Keratinocyte (primary cell): ENCODE data around the gene KLC3. TPM values are rescaled to one million over a fixed set of nuclear protein-coding genes. Genes with fewer than 3 reads are reported as not detected.

Experiments used
- DNase-seq: peaks from one replicate; pipeline ENCODE4 v3.0.0-alpha.2; 2011; ENCODE audit warnings: low read depth, missing footprints, low spot score
- FAIRE-seq: peaks from 2 replicates; lab custom pipeline; 2011; peaks lifted over from hg19 to GRCh38; lab: Jason Lieb, UNC
- H2AFZ ChIP-seq: 2 replicates; pipeline ENCODE4 v1.6.0; 2012; ENCODE audit warnings: low read length, control low read depth, inconsistent platforms; ENCODE audit not compliant: control insufficient read depth
- H3K27ac ChIP-seq: 2 replicates; pipeline ENCODE4 v1.5.1; 2011; ENCODE audit warnings: low read length; ENCODE audit not compliant: control insufficient read depth, insufficient read depth
- H3K27me3 ChIP-seq: 3 replicates; pipeline ENCODE4 v1.6.0; 2011; ENCODE audit warnings: low read length; ENCODE audit not compliant: control insufficient read depth, insufficient read depth; ENCODE audit errors: extremely low read depth
- H3K36me3 ChIP-seq, 2 experiments: 2 replicates in 1 of 2; 3 replicates in 1 of 2; pipeline ENCODE4 v1.5.1; 2011; ENCODE audit warnings: low read length in 2 of 2, mild to moderate bottlenecking in 1 of 2; ENCODE audit not compliant: control insufficient read depth in 2 of 2, insufficient read depth in 2 of 2; ENCODE audit errors: extremely low read depth in 1 of 2
- H3K4me1 ChIP-seq: 3 replicates; pipeline ENCODE4 v1.5.1; 2011; ENCODE audit warnings: low read length; ENCODE audit not compliant: control insufficient read depth, insufficient read depth; ENCODE audit errors: extremely low read depth
- H3K4me2 ChIP-seq: 3 replicates; pipeline ENCODE4 v1.6.0; 2011; ENCODE audit warnings: low read depth, low read length; ENCODE audit not compliant: control insufficient read depth, insufficient read depth; ENCODE audit errors: extremely low read depth
- H3K4me3 ChIP-seq, 3 experiments: fragments of 200-600 bp in 1 of 3; sonication (generic) in 1 of 3; 2 replicates in 2 of 3; 3 replicates in 1 of 3; pipeline ENCODE4 v1.5.1; 2011 to 2016; ENCODE audit warnings: low read length in 3 of 3, mild to moderate bottlenecking in 3 of 3, control low read depth in 2 of 3, inconsistent platforms in 1 of 3, low read depth in 1 of 3, mixed read lengths in 1 of 3, mixed run types in 1 of 3, moderate library complexity in 1 of 3; ENCODE audit not compliant: control insufficient read depth in 2 of 3, insufficient read depth in 2 of 3; ENCODE audit errors: extremely low read depth in 1 of 3
- H3K79me2 ChIP-seq: 2 replicates; pipeline ENCODE4 v1.6.0; 2012; ENCODE audit warnings: low read length; ENCODE audit not compliant: control insufficient read depth, insufficient read depth
- H3K9ac ChIP-seq: 3 replicates; pipeline ENCODE4 v1.6.0; 2011; ENCODE audit warnings: low read length; ENCODE audit not compliant: control insufficient read depth, insufficient read depth; ENCODE audit errors: extremely low read depth
- H3K9me1 ChIP-seq: 3 replicates; pipeline ENCODE4 v1.6.0; 2011; ENCODE audit warnings: low read length; ENCODE audit not compliant: control insufficient read depth, insufficient read depth; ENCODE audit errors: extremely low read depth
- H3K9me3 ChIP-seq: 2 replicates; pipeline ENCODE4 v1.5.1; 2012; ENCODE audit warnings: low read depth, low read length; ENCODE audit not compliant: control insufficient read depth
- H4K20me1 ChIP-seq: 3 replicates; pipeline ENCODE4 v1.6.0; 2011; ENCODE audit warnings: low read length; ENCODE audit not compliant: control insufficient read depth, insufficient read depth; ENCODE audit errors: extremely low read depth
- CTCF ChIP-seq, 3 experiments: IDR thresholded peaks in 1 of 3; conservative IDR thresholded peaks in 1 of 3; optimal IDR thresholded peaks in 1 of 3; 2 replicates in 2 of 3; 3 replicates in 1 of 3; pipeline versions ENCODE3 to v1.5.1; 2011; ENCODE audit warnings: low read length in 3 of 3, mild to moderate bottlenecking in 3 of 3, moderate library complexity in 2 of 3, control low read depth in 1 of 3, inconsistent platforms in 1 of 3; ENCODE audit not compliant: insufficient read depth in 2 of 3; ENCODE audit errors: extremely low read depth in 1 of 3
- EZH2 ChIP-seq: IDR thresholded peaks from one replicate; pipeline ENCODE4 v1.6.1; 2012; ENCODE audit warnings: inconsistent platforms, mild to moderate bottlenecking, low read length, moderate library complexity
- dilution Hi-C: fragments of 300-500 bp; cut with MboI; formaldehyde crosslinking; loops from one replicate; pipeline ENCODE4 v1.7.0; 2020; ENCODE audit warnings: low sequenced_read_pairs; ENCODE audit not compliant: extremely low pct_ligation_motif_present
- polyA plus RNA-seq, 5 experiments: library from polyadenylated mRNA; depleted of rRNA in 3 of 5; stranded (reverse) in 3 of 5; stranded (forward) in 1 of 5; unstranded in 1 of 5; fragments of >200 nt; gene quantifications; 1 replicate in 1 of 5; 2 replicates in 3 of 5; 3 replicates in 1 of 5; pipeline versions ENCODE4 v1.2.1 to v1.2.3, GENCODE V29; 2011 to 2012; ENCODE audit warnings: missing spikeins in 2 of 5, low read depth in 1 of 5, low replicate concordance in 1 of 5

The KLC3 gene
- polyA plus RNA-seq, 1 donor (not counting 4 experiments of a cell fraction or from before 2014, with no cell fraction given) = 14.7 TPM

GRCh38 chr19:45355910-45356309 lies 15.4 kb downstream of the KLC3 start:
- Histone ChIP-seq H3K27ac (no peak overlapping the region), H3K79me2 (no peaks in the 10 kb centered on the region), H3K9me1 (no peaks in the 10 kb centered on the region), H3K36me3 (peaks cover 42 to 43% of the 10 kb centered on the region in 2 experiments), H4K20me1 (peaks cover 3% of the 10 kb centered on the region), H3K9me3 (no peaks in the 10 kb centered on the region), H2AFZ (no peak overlapping the region), H3K4me2 (no peak overlapping the region), H3K9ac (no peak overlapping the region), H3K4me1 (no peaks in the 10 kb centered on the region), H3K4me3 (no peak overlapping the region), H3K27me3 (no peaks in the 10 kb centered on the region)
- no peak for TF ChIP-seq CTCF (optimal IDR thresholded peaks at IDR 0.05 in 1 of 3, IDR thresholded peaks at IDR 0.05 in 1 of 3, conservative IDR thresholded peaks at IDR 0.05 in 1 of 3; ENCODE audit: extremely low read depth in 1 of 3, insufficient read depth in 2 of 3, low read length in 3 of 3)
- TF ChIP-seq EZH2 = no peak
- FAIRE-seq (no peak), DNase-seq (no peak)
- dilution Hi-C loops = no loop called here

GRCh38 chr19:45356760-45357444 lies 16.4 kb downstream of the KLC3 start:
- Histone ChIP-seq H3K4me2 (no peak overlapping the region), H3K9me1 (no peaks in the 10 kb centered on the region), H4K20me1 (peaks cover under 1% of the 10 kb centered on the region), H3K36me3 (peaks cover 42 to 45% of the 10 kb centered on the region in 2 experiments), H3K9me3 (no peaks in the 10 kb centered on the region), H3K9ac (no peak overlapping the region), H3K4me1 (no peaks in the 10 kb centered on the region), H3K4me3 (no peak overlapping the region), H3K27me3 (no peaks in the 10 kb centered on the region), H3K79me2 (no peaks in the 10 kb centered on the region), H3K27ac (no peak overlapping the region), H2AFZ (no peak overlapping the region)
- no peak for DNase-seq
- no peak for FAIRE-seq
- no peak for TF ChIP-seq EZH2
- TF ChIP-seq CTCF (optimal IDR thresholded peaks at IDR 0.05 in 1 of 3, IDR thresholded peaks at IDR 0.05 in 1 of 3, conservative IDR thresholded peaks at IDR 0.05 in 1 of 3; ENCODE audit: extremely low read depth in 1 of 3, insufficient read depth in 2 of 3, low read length in 3 of 3) = no peak
- dilution Hi-C loops = no loop called here
